K562 (cell line): Measurements from ENCODE around the gene PTP4A2. TPM values are rescaled to one million over a fixed set of nuclear protein-coding genes. Genes with fewer than 3 reads are reported as not detected.

Experiments
- ARID1B ChIP-seq: fragments of 450-650 bp; IDR thresholded peaks from 2 replicates; pipeline ENCODE4 v1.6.1; 2016; ENCODE audit warnings: antibody characterized with exemption, mild to moderate bottlenecking, inconsistent platforms
- BHLHE40 ChIP-seq: IDR thresholded peaks from 2 replicates; pipeline ENCODE4 v1.6.1; 2011; ENCODE audit warnings: low read length, improper control_type of control experiment
- BRF1 ChIP-seq: IDR thresholded peaks from 3 replicates; pipeline ENCODE4 v1.6.1; 2011; ENCODE audit warnings: borderline replicate concordance, mild to moderate bottlenecking; ENCODE audit not compliant: insufficient read length; ENCODE audit errors: extremely low read depth
- CBX5 ChIP-seq: IDR thresholded peaks from 2 replicates; pipeline ENCODE4 v1.6.1; 2014; ENCODE audit warnings: low read depth, borderline replicate concordance
- FIP1L1 ChIP-seq: fragments of 200-400 bp; formaldehyde crosslinking; IDR thresholded peaks from 2 replicates; pipeline ENCODE4 v1.6.1; 2018; ENCODE audit warnings: mild to moderate bottlenecking, low read depth, low read length; ENCODE audit not compliant: poor library complexity, severe bottlenecking
- HMGN3 ChIP-seq: IDR thresholded peaks from 2 replicates; pipeline ENCODE4 v1.6.1; 2011; ENCODE audit warnings: borderline replicate concordance, low read depth, mild to moderate bottlenecking, mixed read lengths, low read length; ENCODE audit not compliant: insufficient read length; ENCODE audit errors: extremely low read depth
- HNRNPL ChIP-seq: fragments of 200-400 bp; formaldehyde crosslinking; IDR thresholded peaks from 2 replicates; pipeline ENCODE4 v1.6.1; 2017; ENCODE audit warnings: low read depth, mild to moderate bottlenecking, low read length
- KDM2B ChIP-seq: fragments of 250-450 bp; sonication (Bioruptor Pico); IDR thresholded peaks from 2 replicates; pipeline ENCODE4 v1.8.0; 2021; ENCODE audit warnings: mild to moderate bottlenecking, moderate library complexity
- PCBP2 ChIP-seq: fragments of 200-400 bp; formaldehyde crosslinking; IDR thresholded peaks from 2 replicates; pipeline ENCODE4 v1.6.1; 2018; ENCODE audit warnings: low read length, low read depth, mild to moderate bottlenecking, moderate library complexity; ENCODE audit not compliant: poor library complexity, severe bottlenecking
- PHF8 ChIP-seq: fragments of 200-600 bp; sonication (generic); IDR thresholded peaks from 2 replicates; pipeline ENCODE4 v1.6.1; 2012; ENCODE audit warnings: mixed run types, mild to moderate bottlenecking, inconsistent platforms, low read length, moderate library complexity, borderline replicate concordance
- PHTF2 ChIP-seq: fragments of 250-450 bp; sonication (Bioruptor Pico); IDR thresholded peaks from 2 replicates; pipeline ENCODE4 v1.5.0; 2021; ENCODE audit warnings: mild to moderate bottlenecking
- POLR2AphosphoS5 ChIP-seq: IDR thresholded peaks from 2 replicates; pipeline ENCODE4 v1.6.1; 2011; ENCODE audit warnings: mild to moderate bottlenecking, low read depth, low read length, moderate library complexity; ENCODE audit not compliant: control insufficient read depth, insufficient read depth
- RUNX1 ChIP-seq: sonication (generic); IDR thresholded peaks from 2 replicates; pipeline ENCODE4 v1.6.1; 2016; ENCODE audit warnings: antibody characterized with exemption, low read depth
- SMARCE1 ChIP-seq: fragments of 450-650 bp; IDR thresholded peaks from 2 replicates; pipeline ENCODE4 v1.7.1; 2016; ENCODE audit warnings: mild to moderate bottlenecking
- SNRNP70 ChIP-seq: fragments of 200-400 bp; formaldehyde crosslinking; optimal IDR thresholded peaks from 2 replicates; pipeline ENCODE3; 2017; ENCODE audit warnings: low read depth, low read length
- SPI1 ChIP-seq: IDR thresholded peaks from 2 replicates; pipeline ENCODE4 v1.6.1; 2011; ENCODE audit warnings: low read depth, low read length, control low read depth, borderline replicate concordance
- TAF1 ChIP-seq: IDR thresholded peaks from 2 replicates; pipeline ENCODE4 v1.6.1; 2011; ENCODE audit warnings: mild to moderate bottlenecking, low read length, moderate library complexity; ENCODE audit not compliant: insufficient read depth, control insufficient read depth, severe bottlenecking; ENCODE audit errors: extremely low read depth
- TAF7 ChIP-seq: fragments of 450-650 bp; IDR thresholded peaks from 2 replicates; pipeline ENCODE4 v1.6.1; 2016; ENCODE audit warnings: missing genetic modification characterization, missing compliant biosample characterization
- YY1 ChIP-seq, 3 experiments: IDR thresholded peaks; 2 replicates each; pipeline ENCODE4 v1.6.1; 2011; ENCODE audit warnings: low read length in 2 of 3, mild to moderate bottlenecking in 2 of 3, moderate library complexity in 2 of 3, borderline replicate concordance in 1 of 3, control low read depth in 1 of 3, low read depth in 1 of 3; ENCODE audit not compliant: insufficient read depth in 3 of 3, insufficient replicate concordance in 2 of 3, control insufficient read depth in 1 of 3, insufficient read length in 1 of 3; ENCODE audit errors: extremely low read depth in 1 of 3
- ZBTB8A ChIP-seq: fragments of 450-650 bp; IDR thresholded peaks from 2 replicates; pipeline ENCODE4 v1.6.1; 2018; ENCODE audit warnings: mild to moderate bottlenecking, moderate library complexity; ENCODE audit not compliant: partially characterized antibody
- ZNF311 ChIP-seq: fragments of 250-450 bp; sonication (Bioruptor Pico); IDR thresholded peaks from 2 replicates; pipeline ENCODE4 v1.4.0; 2020; ENCODE audit warnings: mild to moderate bottlenecking, moderate library complexity
- ZNF75A ChIP-seq: fragments of 450-650 bp; formaldehyde crosslinking; IDR thresholded peaks from 2 replicates; pipeline ENCODE4 v1.4.0; 2020; ENCODE audit warnings: mild to moderate bottlenecking
- ZNF79 ChIP-seq: fragments of 250-450 bp; sonication (Bioruptor Pico); IDR thresholded peaks from 2 replicates; pipeline ENCODE4 v1.4.0; 2020; ENCODE audit warnings: low read depth, mild to moderate bottlenecking, moderate library complexity
- polyA plus RNA-seq, 8 experiments: library from polyadenylated mRNA; depleted of rRNA in 4 of 8; stranded (reverse) in 5 of 8; unstranded in 3 of 8; fragments of >200 nt; fragmentation: Nextera tagmentation in 2 of 8; fragmentation: Illumina TruSeq in 1 of 8; extraction: Ambion mirVana in 2 of 8; extraction: Trizol in 1 of 8; gene quantifications; 2 replicates each; pipeline versions ENCODE4 v1.2.1 to v1.2.3, GENCODE V29; 2011 to 2014; ENCODE audit warnings: inconsistent platforms in 1 of 8, missing spikeins in 1 of 8
- total RNA-seq, 7 experiments: library from RNA; depleted of rRNA in 6 of 7; stranded (reverse); fragments of >200 nt in 6 of 7; fragmentation: Illumina TruSeq in 2 of 7; extraction: Trizol in 2 of 7; gene quantifications; 2 replicates each; pipeline versions ENCODE4 v1.2.1 to v1.2.3, GENCODE V29; 2011 to 2021; ENCODE audit warnings: low replicate concordance in 1 of 7
- TF ChIP-seq, protein P1 (sequence below): fragments of 250-450 bp; sonication (Bioruptor Pico); IDR thresholded peaks from 2 replicates; pipeline ENCODE4 v1.4.0; 2020; ENCODE audit warnings: mild to moderate bottlenecking, moderate library complexity

PTP4A2 gene
- total and polyA plus RNA-seq, 9 of the 15 experiments (the other 6 are each of a cell fraction or from before 2014, with no cell fraction given): 197 to 870 (median 480) TPM

DNA sequence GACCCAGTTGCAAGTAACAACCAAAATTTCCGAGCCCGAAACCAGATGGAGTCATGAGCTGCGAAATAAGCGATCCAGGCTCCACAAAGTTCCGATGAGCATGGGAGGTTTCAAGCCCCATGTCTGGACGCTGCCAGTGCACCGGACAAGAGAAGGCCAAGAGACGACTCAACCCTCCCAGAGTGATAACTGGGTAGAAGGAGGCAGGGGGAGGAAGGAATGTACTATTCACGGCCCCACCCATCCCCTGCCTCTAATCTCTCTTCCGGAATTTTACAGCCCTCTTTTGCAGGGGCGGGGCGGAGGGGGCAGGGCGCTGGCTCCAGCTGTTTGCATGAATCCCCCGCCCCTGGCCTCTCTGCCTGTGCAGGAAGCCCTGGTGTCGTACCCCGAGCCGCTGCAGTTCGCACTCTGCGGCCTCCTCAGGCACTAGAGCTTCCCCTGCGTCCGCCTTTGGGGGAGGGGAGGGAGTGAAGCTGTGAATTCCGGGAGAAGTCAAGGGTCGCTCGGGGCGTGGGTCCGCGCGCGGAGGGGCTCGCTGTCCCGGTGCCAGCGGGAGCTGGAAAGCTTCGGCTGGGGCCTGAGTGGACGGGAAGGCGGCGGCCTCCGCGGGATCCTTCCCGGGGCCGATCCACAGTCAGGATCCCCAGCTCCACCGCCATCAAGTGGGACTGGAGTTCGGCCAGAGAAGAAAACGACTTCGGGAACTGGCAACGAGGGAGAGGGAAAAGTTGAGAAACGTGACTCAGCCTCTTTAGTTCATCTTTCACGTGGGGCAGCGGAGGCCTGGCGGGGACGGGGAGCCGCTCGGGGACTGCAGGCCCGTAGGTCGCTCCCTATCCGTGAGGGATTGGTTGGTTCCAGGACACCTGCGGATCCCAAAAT is 6.3 kb upstream of the PTP4A2 start (continued):
- TF ChIP-seq FIP1L1: peak; percentile 81
- no peak; the same call in 1 of the 2 replicates for TF ChIP-seq RUNX1
- TF ChIP-seq KDM2B (CRISPR knock-in tag): 0 out of 2 replicates have a peak, but pooled peaks have one; percentile 53
- peak; percentile 94 for TF ChIP-seq BHLHE40
- TF ChIP-seq, protein P1, sequence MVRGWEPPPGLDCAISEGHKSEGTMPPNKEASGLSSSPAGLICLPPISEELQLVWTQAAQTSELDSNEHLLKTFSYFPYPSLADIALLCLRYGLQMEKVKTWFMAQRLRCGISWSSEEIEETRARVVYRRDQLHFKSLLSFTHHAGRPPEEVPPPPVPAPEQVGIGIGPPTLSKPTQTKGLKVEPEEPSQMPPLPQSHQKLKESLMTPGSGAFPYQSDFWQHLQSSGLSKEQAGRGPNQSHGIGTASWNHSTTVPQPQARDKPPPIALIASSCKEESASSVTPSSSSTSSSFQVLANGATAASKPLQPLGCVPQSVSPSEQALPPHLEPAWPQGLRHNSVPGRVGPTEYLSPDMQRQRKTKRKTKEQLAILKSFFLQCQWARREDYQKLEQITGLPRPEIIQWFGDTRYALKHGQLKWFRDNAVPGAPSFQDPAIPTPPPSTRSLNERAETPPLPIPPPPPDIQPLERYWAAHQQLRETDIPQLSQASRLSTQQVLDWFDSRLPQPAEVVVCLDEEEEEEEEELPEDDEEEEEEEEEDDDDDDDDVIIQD (CRISPR knock-in tag): peak; percentile 89; the same call in 1 of the 2 replicates
- TF ChIP-seq HMGN3: peak; percentile 98
- TF ChIP-seq PCBP2: no peak
- 0 out of 2 replicates have a peak, but pooled peaks have one; percentile 45 for TF ChIP-seq ZNF311 (CRISPR knock-in tag)
- TF ChIP-seq SPI1: peak; percentile 42
- TF ChIP-seq PHTF2: 0 out of 2 replicates have a peak, but pooled peaks have one; percentile 31
- peak; percentile 93 for TF ChIP-seq TAF1
- peak; percentile 91 for TF ChIP-seq POLR2AphosphoS5
- peak in 1 of 3 experiments; percentile 62 for TF ChIP-seq YY1 (IDR thresholded peaks at IDR 0.05; ENCODE audit: borderline replicate concordance in 1 of 3, control insufficient read depth in 1 of 3, extremely low read depth in 1 of 3, insufficient read depth in 3 of 3, insufficient read length in 1 of 3, insufficient replicate concordance in 2 of 3, low read depth in 1 of 3, low read length in 2 of 3)
- TF ChIP-seq PHF8: peak; percentile 95
- no peak for TF ChIP-seq BRF1
- peak; percentile 22; the same call in 1 of the 2 replicates for TF ChIP-seq CBX5
- TF ChIP-seq ZNF75A (CRISPR knock-in tag): peak; percentile 34; the same call in 1 of the 2 replicates
- TF ChIP-seq ZBTB8A: no peak
- no peak for TF ChIP-seq ZNF79
- TF ChIP-seq SMARCE1: peak; percentile 66
- TF ChIP-seq TAF7 (tag): peak; percentile 85
- no peak for TF ChIP-seq HNRNPL
- no peak for TF ChIP-seq SNRNP70
- TF ChIP-seq ARID1B: peak; percentile 86
